GM19193 (cell line): ENCODE results near the gene ATP5PD.

Experiments
- POLR2A ChIP-seq: IDR thresholded peaks from 4 replicates; pipeline ENCODE4 v1.6.1; 2011; ENCODE audit not compliant: insufficient read depth, insufficient read length; ENCODE audit errors: extremely low read depth

The ATP5PD gene

DNA sequence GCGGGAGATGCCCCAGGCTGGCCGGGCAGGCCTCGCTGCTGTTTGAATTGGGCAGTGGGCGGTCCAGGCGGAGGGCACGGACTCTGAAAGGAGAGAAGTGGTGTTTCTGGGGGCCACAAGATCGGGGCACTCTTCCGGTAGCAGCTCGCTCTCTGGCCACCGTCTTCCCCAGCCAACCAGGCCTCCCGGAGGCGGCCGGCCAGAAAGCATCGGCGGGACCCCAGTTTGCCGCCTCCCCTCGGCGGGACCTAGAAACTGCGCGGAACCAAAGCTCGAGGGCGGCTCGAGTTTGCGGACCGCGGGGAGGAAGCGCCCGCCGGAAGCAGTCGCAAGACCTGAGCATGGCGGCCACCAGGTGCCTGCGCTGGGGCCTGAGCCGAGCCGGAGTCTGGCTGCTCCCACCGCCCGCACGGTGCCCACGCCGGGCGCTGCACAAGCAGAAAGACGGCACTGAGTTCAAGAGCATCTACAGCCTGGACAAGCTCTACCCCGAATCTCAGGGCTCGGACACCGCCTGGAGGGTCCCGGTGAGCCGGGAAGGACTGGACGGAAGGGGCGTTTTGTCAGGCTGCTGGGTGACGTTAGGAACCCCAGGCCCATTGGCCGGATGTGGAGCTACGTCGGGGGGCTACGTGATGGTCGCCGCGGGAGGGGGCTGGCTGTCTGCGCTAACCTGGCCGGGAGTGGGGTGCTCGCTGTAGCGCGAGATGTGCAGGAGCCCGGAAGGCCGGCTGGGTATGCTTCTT is 34.2 kb downstream of the ATP5PD start, which contains the start of gene MRPL58:
MRPL58 (plus strand) TSS at position 325 of the 746 bp plus-strand sequence; CDS start at position 342, 17 bp downstream.
- peak; percentile 88 for TF ChIP-seq POLR2A

DNA sequence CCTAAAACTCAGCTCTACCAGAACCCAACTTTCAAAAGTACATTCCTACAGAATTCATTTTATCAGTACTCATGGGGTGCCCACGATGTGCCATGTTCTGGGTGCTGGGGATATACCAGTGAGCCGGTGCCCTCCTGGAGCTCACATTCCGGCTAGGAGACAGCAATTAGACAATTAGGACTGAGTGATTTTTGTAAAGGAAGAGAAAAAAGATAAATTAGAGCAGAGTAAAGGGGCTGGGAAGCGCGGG is 34.7 kb downstream of the ATP5PD start:
- TF ChIP-seq POLR2A = no peak

DNA sequence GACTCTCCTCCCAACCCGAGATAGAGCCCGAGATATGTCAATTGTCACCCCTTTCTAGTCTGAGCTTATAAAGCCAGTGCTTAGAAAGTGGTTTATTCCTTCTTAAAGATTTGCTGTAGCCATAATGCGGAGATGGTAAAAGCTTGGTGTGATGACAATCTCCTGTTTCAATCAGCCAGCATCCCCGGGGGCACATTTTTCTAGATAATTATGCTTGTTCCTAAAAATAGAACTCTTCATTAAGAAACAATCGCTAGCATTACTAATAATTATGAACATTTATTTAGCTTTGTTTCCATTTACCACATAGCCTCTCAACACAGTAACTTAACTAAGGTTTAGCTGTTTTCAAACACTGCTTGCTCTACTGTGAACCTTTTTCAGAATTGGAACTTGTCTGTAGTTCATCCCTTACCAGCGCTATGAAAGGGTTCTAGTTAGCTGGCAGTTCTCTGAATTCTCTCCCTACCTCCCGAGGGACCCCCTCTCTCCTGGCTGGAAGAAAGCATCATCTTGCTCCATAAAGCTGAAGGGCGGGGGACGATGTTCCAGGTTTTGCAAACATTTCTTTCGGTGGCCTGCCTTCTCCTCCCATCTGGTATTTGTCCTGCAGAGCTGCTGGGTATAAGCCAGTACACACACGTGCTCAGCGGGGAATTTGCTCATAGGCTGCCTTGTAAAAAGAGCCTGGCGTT is 35.2 kb downstream of the ATP5PD start:
- TF ChIP-seq POLR2A = no peak

DNA sequence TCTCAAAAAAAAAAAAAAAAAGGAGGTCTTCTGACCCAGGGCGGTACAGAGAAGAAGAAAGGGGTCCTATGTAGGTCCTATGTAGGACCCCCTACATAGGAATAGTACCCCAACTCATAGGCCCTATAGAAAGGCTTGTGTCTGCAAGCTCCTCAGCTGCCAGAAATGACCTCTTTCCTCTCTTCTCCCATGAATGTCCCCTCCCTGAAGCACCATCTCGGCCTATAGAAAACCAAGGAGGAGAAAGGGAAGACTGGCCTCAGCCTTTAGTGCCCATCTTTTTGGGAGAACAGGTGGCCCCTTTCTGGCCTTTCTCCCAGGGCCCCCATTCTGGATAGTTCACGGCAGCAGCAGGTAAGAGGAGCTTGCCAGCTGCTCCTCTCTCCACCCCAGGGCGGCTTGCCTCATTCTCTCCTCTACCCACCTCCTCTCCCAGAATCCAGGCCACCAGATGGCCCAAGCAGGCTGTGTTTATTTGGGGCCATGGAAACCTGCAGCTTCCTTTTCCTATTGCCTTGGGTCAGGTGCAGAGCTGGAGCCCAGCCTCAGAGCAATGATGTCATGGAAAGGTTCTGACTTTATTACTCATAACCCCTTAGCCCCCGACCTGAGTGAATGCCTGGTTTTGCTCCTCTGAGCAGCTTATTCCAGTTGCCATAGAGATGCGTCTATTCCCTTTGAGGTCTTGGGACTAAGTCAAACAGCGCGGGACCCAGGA is 35.9 kb downstream of the ATP5PD start:
- no peak for TF ChIP-seq POLR2A

DNA sequence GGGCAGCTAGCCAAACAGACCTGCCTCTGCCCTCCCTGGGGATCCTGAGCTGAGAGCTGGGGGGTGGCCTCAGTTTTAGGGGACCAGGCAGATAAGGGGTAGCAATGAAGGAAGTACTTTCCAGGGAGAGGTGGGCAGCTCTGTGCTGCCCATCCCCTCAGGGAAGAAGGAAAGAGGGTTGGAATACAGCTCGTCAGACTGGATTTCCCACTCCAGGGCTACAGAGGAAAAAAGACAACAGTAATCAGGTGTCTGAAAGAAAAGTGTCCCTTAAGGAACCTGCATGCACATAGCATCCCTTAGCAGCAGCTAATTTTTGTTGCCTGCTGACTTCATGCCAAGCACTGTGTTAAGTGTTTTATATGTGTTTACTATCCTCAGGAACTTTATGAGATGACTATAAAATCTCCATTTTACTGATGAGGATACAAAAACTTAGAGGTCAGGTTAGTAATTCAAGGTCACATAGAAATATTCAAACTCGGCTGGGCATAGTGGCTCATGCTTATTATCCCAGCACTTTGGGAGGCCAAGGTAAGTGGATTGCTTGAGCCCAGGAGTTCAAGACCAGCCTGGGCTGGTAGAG is 37.5 kb downstream of the ATP5PD start:
- no peak for TF ChIP-seq POLR2A

DNA sequence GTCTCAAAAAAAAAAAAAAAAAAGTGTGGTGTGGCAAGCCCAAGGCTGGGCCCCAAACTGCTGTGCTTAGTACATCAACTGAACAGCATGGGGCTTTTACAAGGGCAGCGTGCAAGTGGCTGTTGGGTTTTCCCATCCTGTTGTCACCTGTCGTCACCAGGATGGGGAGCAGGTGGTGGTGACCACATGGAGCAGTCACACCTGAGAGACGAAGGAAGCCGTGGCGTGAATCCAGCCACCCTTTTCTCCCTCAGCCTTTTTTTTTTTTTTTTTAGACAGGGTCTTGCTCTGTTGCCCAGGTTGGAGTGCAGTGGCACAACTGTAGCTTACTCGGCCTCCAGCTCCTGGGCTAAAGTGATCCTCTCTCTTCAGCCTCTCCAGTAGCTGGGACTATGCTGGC is 38.4 kb downstream of the ATP5PD start:
- TF ChIP-seq POLR2A = no peak

DNA sequence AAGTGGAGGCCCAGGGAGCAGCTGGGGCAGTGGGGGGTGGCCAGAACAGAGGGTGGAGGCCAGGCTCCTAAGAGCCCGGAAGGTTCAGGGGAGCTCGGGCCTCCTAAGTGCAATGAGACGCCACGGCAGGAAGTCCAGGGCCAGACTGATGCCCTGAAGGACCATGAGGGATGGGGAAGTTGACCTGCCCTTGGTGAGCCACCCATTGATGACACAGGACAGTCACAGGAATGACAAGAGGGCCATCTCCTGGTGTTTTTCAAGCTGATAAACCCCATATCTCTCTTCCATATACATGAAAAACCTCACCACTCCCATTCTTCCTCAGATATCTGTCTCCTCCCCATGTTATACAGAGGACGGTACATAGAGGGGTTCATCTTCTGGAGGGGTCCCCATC is 40.1 kb downstream of the ATP5PD start:
- no peak for TF ChIP-seq POLR2A

DNA sequence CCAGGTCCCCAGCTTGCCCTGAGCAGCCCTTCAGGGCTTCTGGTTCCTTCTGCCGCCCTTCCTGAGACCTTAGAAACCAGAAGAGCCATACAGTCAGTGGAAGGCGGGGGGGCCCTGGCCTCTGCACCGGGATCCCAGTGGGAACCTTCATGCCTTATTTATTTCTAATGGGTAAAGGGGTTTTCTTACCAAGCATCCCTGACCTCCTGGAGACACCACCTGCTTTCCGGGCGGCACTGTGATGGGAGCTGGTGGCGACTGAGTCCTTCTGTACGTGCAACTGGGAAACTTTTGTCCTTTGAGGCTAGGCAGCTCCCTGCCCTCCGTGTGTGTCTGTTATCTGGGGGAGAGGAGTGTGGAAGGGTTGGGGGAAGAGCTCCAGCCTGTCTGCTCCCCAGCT is 41.5 kb downstream of the ATP5PD start:
- no peak for TF ChIP-seq POLR2A

DNA sequence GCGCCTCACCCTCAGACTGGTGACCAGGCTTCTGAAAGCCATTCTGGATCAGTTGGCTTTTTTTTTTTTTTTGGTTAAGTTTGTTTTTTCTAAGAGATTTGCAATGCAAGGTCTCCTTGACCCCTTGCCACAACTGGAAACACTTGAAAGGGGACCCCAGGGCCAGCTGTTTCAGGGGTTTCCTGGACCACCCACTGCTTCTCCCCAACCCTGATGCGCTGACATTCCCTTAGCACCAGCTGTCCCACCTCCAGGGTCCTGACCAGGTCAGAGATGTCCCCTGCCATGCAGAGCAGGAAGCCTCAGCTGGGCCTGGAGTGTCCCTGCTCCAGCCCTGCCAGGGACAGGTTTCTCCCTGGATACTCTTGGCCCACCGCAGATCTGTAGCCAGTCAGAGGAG is 42.4 kb downstream of the ATP5PD start:
- TF ChIP-seq POLR2A = no peak

DNA sequence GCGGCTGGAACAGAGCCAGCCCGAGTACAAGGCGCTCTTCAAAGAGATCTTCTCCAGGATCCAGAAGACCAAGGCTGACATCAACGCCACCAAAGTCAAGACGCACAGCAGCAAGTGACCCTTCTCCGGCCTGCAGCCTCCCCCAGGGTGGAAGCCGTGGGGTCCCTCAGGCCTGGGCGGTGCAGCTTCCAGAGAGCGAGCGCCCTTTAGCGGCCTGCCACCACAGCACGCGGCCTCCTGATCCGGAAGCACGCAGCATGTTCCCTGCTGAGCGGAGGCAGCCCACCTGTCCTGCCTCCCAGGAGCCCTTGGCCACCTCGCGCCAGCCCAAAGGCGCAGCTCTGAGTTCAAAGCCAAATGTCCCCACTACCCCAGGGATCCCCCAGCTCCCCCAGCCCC is 42.8 kb downstream of the ATP5PD start:
- TF ChIP-seq POLR2A = no peak

DNA sequence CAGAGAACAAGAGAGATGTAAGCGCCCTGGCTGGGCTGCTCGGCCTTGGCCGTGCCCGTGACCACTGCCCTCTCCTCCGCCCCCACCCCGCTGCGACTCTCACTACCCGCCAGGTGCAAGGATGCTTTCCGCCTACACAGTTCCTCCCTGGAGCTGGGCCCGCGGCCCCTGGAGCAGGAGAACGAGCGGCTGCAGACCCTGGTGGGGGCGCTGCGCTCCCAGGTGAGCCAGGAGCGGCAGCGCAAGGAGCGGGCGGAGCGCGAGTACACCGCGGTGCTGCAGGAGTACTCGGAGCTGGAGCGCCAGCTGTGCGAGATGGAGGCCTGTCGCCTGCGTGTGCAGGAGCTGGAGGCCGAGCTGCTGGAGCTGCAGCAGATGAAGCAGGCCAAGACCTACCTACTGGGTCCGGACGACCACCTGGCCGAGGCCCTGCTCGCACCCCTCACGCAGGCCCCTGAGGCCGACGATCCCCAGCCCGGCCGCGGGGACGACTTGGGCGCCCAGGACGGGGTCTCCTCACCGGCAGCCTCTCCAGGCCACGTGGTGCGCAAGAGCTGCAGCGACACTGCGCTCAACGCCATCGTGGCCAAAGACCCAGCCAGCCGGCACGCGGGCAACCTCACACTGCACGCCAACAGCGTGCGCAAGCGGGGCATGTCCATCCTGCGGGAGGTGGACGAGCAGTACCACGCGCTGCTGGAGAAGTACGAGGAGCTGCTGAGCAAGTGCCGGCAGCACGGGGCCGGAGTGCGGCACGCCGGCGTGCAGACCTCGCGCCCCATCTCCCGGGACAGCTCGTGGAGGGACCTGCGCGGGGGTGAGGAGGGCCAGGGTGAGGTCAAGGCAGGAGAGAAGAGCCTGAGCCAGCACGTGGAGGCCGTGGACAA is 43.5 kb downstream of the ATP5PD start:
- TF ChIP-seq POLR2A = no peak

DNA sequence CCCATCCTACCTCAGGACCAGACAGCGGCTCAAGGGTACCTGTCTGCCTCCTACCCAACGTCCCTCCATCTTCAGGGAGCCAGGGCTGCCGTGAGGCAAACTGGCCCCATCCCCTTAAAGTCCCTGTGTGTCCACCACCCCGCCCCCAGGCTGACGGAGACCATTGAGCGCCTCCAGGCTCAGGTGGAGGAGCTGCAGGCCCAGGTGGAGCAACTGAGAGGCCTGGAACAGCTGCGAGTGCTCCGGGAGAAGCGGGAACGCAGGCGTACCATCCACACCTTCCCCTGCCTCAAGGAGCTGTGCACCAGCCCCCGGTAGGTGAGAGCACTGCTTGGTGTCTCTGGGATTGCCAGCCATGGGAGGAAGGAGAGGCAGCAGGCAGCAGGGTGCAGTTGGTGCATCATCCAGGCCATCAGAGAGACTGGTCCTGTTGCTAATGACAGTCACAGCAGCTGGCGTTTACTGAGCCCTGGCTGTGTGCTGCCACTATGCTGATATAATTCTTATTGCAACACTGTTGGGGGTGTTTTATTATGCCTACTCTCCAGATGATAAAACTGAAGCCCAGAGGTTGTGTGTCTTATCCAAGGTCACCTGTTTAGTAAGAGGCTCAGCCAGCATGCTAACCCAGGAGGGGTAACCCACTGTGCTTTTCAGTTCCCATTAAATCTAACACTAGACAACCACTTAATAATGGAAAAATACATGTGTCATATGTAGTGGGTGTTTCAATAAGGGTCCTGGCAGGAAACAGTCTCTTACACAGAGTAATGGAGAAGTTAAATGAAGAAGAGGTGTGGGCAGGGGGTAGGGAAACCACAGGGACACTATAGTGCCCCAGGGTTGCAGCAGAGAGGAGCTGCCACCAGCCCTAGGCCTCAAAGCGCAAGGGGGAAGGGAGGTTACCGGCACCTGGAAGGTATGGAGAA is 44.6 kb downstream of the ATP5PD start:
- no peak for TF ChIP-seq POLR2A

DNA sequence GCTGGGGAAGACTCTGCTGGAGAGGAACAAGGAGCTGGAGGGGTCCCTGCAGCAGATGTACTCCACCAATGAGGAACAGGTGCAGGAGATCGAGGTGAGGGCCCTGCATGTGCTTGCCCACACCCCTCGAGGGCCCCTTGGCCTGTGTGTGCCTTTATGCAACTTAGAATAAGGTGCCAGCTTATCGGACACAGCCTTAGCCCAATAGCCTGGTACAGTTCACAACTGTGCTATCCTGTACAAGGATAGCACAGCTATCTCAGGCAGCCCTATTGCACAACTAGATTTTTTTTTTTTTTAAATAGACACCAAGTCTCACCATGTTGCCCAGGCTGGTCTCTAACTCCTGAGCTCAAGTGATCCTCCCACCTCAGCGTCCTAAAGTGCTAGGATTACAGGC is 47.2 kb downstream of the ATP5PD start:
- no peak for TF ChIP-seq POLR2A

DNA sequence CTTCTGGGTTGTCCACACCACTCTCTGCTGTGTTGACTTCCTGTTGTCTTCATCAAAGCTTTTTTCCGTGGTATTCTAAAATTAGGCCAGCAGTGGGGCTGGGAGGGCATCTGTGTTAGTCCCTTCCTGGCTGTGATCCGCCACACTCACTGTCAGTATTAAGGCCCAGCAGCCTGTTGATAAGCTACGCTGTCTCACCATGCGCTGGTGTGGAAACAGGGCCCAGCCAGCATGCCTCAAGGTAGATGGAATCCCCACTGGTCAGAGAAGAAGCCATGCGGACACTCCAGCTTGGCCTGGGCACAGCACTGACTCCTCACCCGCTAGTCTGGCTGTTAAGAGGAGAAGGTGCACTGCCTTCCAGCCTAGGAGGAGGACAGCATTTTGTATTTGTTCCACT is 48.0 kb downstream of the ATP5PD start:
- TF ChIP-seq POLR2A = no peak

DNA sequence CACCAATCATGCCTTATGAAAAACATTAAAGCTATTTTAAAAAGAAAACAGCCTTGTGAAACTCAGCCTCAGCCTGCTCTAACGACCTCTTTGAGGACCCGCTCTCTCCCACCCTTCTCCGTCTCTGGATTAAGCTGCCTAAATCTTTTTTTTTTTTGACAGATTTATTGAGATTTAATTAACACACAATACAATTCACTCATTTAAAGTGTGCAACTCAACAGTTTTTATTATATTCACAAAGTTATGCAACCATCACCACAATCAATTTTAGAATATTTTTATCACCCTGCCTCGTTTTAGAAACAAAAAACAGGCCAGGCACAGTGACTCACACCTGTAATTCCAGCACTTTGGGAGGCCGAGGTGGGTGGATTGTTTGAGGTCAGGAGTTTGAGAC is 50.9 kb downstream of the ATP5PD start:
- no peak for TF ChIP-seq POLR2A
